ENCODE measurements around the gene KCNC4. TPM values are rescaled to one million over a fixed set of nuclear protein-coding genes. Genes with fewer than 3 reads are reported as not detected.

The KCNC4 gene
- total RNA-seq, 1 experiment from 2014 or later, result 0.24 TPM

GRCh38 chr1:110225756-110226404 lies 15.8 kb downstream of the KCNC4 start:
- Histone ChIP-seq H3K9me3 (ENCODE audit: low read depth, low read length, poor library complexity, severe bottlenecking) (no peaks in the 10 kb centered on the region), H3K27ac (ENCODE audit: low read depth, low read length, poor library complexity, severe bottlenecking) (no peak overlapping the region), H3K27me3 (replicated peaks; ENCODE audit: insufficient read depth, low read depth, low read length, poor library complexity) (no peaks in the 10 kb centered on the region), H3K36me3 (ENCODE audit: insufficient read depth, low read length, poor library complexity, severe bottlenecking) (no peaks in the 10 kb centered on the region), H3K4me3 (ENCODE audit: low read depth, low read length, poor library complexity, severe bottlenecking) (no peak overlapping the region), H3K4me1 (ENCODE audit: insufficient read depth, low read length, poor library complexity, severe bottlenecking) (no peaks in the 10 kb centered on the region)
- POLR2A ChIA-PET (ENCODE audit: low non-redundant PET), result no interaction called here
- TF ChIP-seq EZH2 (IDR thresholded peaks at IDR 0.05; ENCODE audit: borderline replicate concordance, low read depth, low read length, poor library complexity, severe bottlenecking), result no peak
- TF ChIP-seq, protein P1, sequence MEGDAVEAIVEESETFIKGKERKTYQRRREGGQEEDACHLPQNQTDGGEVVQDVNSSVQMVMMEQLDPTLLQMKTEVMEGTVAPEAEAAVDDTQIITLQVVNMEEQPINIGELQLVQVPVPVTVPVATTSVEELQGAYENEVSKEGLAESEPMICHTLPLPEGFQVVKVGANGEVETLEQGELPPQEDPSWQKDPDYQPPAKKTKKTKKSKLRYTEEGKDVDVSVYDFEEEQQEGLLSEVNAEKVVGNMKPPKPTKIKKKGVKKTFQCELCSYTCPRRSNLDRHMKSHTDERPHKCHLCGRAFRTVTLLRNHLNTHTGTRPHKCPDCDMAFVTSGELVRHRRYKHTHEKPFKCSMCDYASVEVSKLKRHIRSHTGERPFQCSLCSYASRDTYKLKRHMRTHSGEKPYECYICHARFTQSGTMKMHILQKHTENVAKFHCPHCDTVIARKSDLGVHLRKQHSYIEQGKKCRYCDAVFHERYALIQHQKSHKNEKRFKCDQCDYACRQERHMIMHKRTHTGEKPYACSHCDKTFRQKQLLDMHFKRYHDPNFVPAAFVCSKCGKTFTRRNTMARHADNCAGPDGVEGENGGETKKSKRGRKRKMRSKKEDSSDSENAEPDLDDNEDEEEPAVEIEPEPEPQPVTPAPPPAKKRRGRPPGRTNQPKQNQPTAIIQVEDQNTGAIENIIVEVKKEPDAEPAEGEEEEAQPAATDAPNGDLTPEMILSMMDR (conservative IDR thresholded peaks at IDR 0.05; ENCODE audit: low read depth, low read length), result no peak
- DNase-seq (ENCODE audit: low spot score), result no peak
- intact Hi-C loops (cut with micrococcal nuclease; ENCODE audit: unreplicated experiment), result no loop called here
- BruUV-seq (replicated peaks), result no TSS peak
- CTCF ChIA-PET, result no interaction called here

DNA sequence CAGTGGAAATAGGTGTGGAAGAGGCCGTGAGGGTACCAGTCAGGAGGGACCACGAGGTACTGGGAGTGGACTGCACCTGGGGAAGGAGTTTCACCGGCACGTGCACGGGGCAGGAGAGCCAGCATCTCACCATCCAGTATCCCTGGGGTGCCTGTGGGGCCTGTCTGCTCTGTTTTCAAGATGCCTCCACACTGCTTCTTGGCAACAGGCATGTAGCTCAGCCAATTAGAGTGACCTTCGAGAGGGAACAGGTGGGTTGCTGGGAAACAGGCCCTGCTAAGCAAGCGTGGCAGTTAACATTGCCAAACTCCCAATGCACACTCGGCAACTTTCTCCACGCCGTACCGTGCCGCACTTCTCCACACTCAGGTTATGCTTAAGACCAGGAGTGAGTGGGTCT lies 17.7 kb downstream of the KCNC4 start:
- BruUV-seq (replicated peaks), result no TSS peak
- ChIA-PET CTCF (no interaction called here), POLR2A (ENCODE audit: low non-redundant PET) (no interaction called here)
- no peaks in the 10 kb centered on the region for H3K4me1 ChIP-seq (ENCODE audit: insufficient read depth, low read length, poor library complexity, severe bottlenecking)
- H3K36me3 ChIP-seq (ENCODE audit: insufficient read depth, low read length, poor library complexity, severe bottlenecking), result no peaks in the 10 kb centered on the region
- H3K4me3 ChIP-seq (ENCODE audit: low read depth, low read length, poor library complexity, severe bottlenecking), result no peak overlapping the region
- no peaks in the 10 kb centered on the region for H3K27me3 ChIP-seq (replicated peaks; ENCODE audit: insufficient read depth, low read depth, low read length, poor library complexity)
- DNase-seq (ENCODE audit: low spot score), result no peak
- TF ChIP-seq, protein P1 (conservative IDR thresholded peaks at IDR 0.05; ENCODE audit: low read depth, low read length), result no peak
- TF ChIP-seq EZH2 (IDR thresholded peaks at IDR 0.05; ENCODE audit: borderline replicate concordance, low read depth, low read length, poor library complexity, severe bottlenecking), result no peak
- no peaks in the 10 kb centered on the region for H3K9me3 ChIP-seq (ENCODE audit: low read depth, low read length, poor library complexity, severe bottlenecking)
- intact Hi-C loops (cut with micrococcal nuclease; ENCODE audit: unreplicated experiment), result no loop called here
- H3K27ac ChIP-seq (ENCODE audit: low read depth, low read length, poor library complexity, severe bottlenecking), result no peak overlapping the region

DNA sequence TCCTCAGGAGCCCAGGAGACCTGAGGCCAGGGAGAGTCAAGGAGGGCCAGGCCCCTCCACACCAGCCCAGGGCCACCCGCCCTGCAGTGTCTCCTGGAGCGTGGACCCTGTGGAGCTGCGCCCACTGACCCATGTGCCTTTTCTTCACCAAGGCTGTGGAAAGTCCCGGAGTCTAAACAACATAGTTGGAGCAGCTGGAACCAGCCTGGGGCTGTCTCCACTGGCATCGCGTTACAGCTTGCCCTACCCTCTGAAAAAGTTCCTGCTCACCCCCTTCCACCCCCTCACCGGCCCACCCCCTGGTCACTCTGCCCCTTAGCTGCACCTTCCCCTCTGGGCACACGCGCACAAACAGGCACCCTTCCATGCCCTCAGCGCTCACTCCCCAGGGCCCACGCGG lies 18.3 kb downstream of the KCNC4 start:
- Histone ChIP-seq H3K27ac (ENCODE audit: low read depth, low read length, poor library complexity, severe bottlenecking) (no peak overlapping the region), H3K36me3 (ENCODE audit: insufficient read depth, low read length, poor library complexity, severe bottlenecking) (no peaks in the 10 kb centered on the region), H3K27me3 (replicated peaks; ENCODE audit: insufficient read depth, low read depth, low read length, poor library complexity) (no peaks in the 10 kb centered on the region), H3K9me3 (ENCODE audit: low read depth, low read length, poor library complexity, severe bottlenecking) (no peaks in the 10 kb centered on the region), H3K4me3 (ENCODE audit: low read depth, low read length, poor library complexity, severe bottlenecking) (no peak overlapping the region), H3K4me1 (ENCODE audit: insufficient read depth, low read length, poor library complexity, severe bottlenecking) (no peaks in the 10 kb centered on the region)
- no peak for TF ChIP-seq EZH2 (IDR thresholded peaks at IDR 0.05; ENCODE audit: borderline replicate concordance, low read depth, low read length, poor library complexity, severe bottlenecking)
- TF ChIP-seq, protein P1 (conservative IDR thresholded peaks at IDR 0.05; ENCODE audit: low read depth, low read length), result no peak
- DNase-seq (ENCODE audit: low spot score), result no peak
- POLR2A ChIA-PET (ENCODE audit: low non-redundant PET), result no interaction called here
- intact Hi-C loops (cut with micrococcal nuclease; ENCODE audit: unreplicated experiment), result no loop called here
- BruUV-seq (replicated peaks), result no TSS peak
- CTCF ChIA-PET, result no interaction called here
